Hepatocyte (in vitro differentiated cells): Measurements from ENCODE around the gene NPHP1.

Experiments used
- CTCF ChIP-seq: fragments of 200-600 bp; sonication (generic); IDR thresholded peaks from 2 replicates; pipeline ENCODE4 v1.5.1; 2016; ENCODE audit warnings: antibody characterized with exemption, mild to moderate bottlenecking; ENCODE audit not compliant: poor library complexity
- EZH2 ChIP-seq: fragments of 200-600 bp; sonication (generic); IDR thresholded peaks from 2 replicates; pipeline ENCODE4 v1.6.1; 2016; ENCODE audit warnings: antibody characterized with exemption, mild to moderate bottlenecking, borderline replicate concordance
- EZH2phosphoT487 ChIP-seq: fragments of 200-600 bp; sonication (generic); IDR thresholded peaks from one replicate; pipeline ENCODE4 v1.6.1; 2018; ENCODE audit warnings: antibody characterized with exemption, mild to moderate bottlenecking, low read depth, moderate library complexity; ENCODE audit not compliant: unreplicated experiment, severe bottlenecking

GRCh38 chr2:110219496-110220189 lies 14.8 kb upstream of the NPHP1 start:
- no peak for TF ChIP-seq CTCF
- TF ChIP-seq EZH2 = no peak
- TF ChIP-seq EZH2phosphoT487 = no peak
